Upper lobe of left lung (tissue), 6 donors: Measurements from ENCODE around the gene HS3ST1. TPM values are rescaled to one million over a fixed set of nuclear protein-coding genes. Genes with fewer than 3 reads are reported as not detected.

Source experiments
- ATAC-seq, 2 donors: fragments of 200-7000 bp; cut with Tn5 transposase; one replicate each; pipeline ENCODE4 v1.9.1; 2022; ENCODE audit warnings: mild to moderate bottlenecking in 2 of 2, moderate library complexity in 2 of 2; ENCODE audit not compliant: low FRiP score in 2 of 2
- DNase-seq, 2 donors: peaks; one replicate each; pipeline ENCODE4 v3.0.0-alpha.2; 2019 to 2020
- H3K27ac ChIP-seq, 4 donors: fragments of 200-600 bp; sonication (generic); one replicate each; pipeline ENCODE4 v1.5.1; 2016 to 2019
- H3K27me3 ChIP-seq, 4 donors: fragments of 200-600 bp; sonication (generic); one replicate each; pipeline ENCODE4 v1.5.1; 2017 to 2019
- H3K36me3 ChIP-seq, 4 donors: fragments of 200-600 bp; sonication (generic); one replicate each; pipeline ENCODE4 v1.5.1; 2016 to 2019
- H3K4me1 ChIP-seq, 4 donors: fragments of 200-600 bp; sonication (generic); one replicate each; pipeline ENCODE4 v1.5.1; 2018 to 2019
- H3K4me3 ChIP-seq, 4 donors: fragments of 200-600 bp; sonication (generic); one replicate each; pipeline ENCODE4 v1.5.1; 2017 to 2019; ENCODE audit warnings: mild to moderate bottlenecking in 2 of 4, moderate library complexity in 1 of 4
- H3K9me3 ChIP-seq, 4 donors: fragments of 200-600 bp; sonication (generic); one replicate each; pipeline ENCODE4 v1.5.1; 2018 to 2019
- EP300 ChIP-seq, 4 donors: sonication (generic); formaldehyde crosslinking; IDR thresholded peaks; one replicate each; pipeline ENCODE4 v1.5.1; 2017; ENCODE audit warnings: antibody characterized with exemption in 4 of 4, control low read depth in 2 of 4
- POLR2A ChIP-seq, 4 donors: fragments of 450-650 bp; IDR thresholded peaks; one replicate each; pipeline ENCODE4 v1.5.1; 2016 to 2017; ENCODE audit warnings: antibody characterized with exemption in 4 of 4, mild to moderate bottlenecking in 2 of 4
- POLR2AphosphoS5 ChIP-seq, 2 donors: sonication (generic); formaldehyde crosslinking; IDR thresholded peaks; one replicate each; pipeline ENCODE4 v1.5.1; 2017; ENCODE audit warnings: antibody characterized with exemption in 2 of 2
- WGBS, 2 donors: methylation state at CpG; one replicate each; pipeline ENCODE4 v1.1.5; 2017 to 2018; 5-methylcytosine and 5-hydroxymethylcytosine counted together
- total RNA-seq, 6 donors: library from RNA; depleted of rRNA in 4 of 6; stranded (reverse); fragments of >200 nt in 4 of 6; gene quantifications; one replicate each; pipeline versions ENCODE4 v1.1.0 to v1.2.1, GENCODE V29; 2016 to 2021
- TF ChIP-seq, protein P1 (sequence below), 6 experiments: fragments of 450-650 bp in 4 of 6; fragments of 200-600 bp in 2 of 6; sonication (generic) in 2 of 6; IDR thresholded peaks; one replicate each; pipeline ENCODE4 v1.5.1; 2016 to 2019; ENCODE audit warnings: antibody characterized with exemption in 6 of 6
- donor health status: DM: no; HTN: no; CAD: no; lungs with moderate emphysema.
- donor health status: DM: no; HTN: yes; CAD: no; lungs with severe emphysema.

Gene HS3ST1
- total RNA-seq, 6 donors from 2014 or later = 3.4 to 13.8 (median 7.2) TPM

DNA sequence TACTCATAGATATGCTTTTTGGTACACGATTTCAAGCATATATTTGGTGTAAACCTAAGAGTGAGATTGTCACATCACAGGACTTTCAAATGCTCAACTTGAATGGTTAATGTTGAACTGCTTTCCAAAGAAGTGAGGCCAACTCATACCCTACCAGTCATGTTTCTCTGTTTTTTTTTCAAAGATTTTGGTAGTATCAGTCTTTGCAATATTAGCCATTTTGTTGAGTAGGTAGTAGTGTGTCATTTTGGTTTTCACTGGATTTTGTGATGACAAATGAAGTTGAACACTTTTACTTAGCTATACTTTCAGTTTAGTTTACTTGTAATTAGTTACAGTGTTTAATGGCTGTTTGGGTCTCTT is 12.5 kb upstream of the HS3ST1 start:
- TF ChIP-seq, protein P1, sequence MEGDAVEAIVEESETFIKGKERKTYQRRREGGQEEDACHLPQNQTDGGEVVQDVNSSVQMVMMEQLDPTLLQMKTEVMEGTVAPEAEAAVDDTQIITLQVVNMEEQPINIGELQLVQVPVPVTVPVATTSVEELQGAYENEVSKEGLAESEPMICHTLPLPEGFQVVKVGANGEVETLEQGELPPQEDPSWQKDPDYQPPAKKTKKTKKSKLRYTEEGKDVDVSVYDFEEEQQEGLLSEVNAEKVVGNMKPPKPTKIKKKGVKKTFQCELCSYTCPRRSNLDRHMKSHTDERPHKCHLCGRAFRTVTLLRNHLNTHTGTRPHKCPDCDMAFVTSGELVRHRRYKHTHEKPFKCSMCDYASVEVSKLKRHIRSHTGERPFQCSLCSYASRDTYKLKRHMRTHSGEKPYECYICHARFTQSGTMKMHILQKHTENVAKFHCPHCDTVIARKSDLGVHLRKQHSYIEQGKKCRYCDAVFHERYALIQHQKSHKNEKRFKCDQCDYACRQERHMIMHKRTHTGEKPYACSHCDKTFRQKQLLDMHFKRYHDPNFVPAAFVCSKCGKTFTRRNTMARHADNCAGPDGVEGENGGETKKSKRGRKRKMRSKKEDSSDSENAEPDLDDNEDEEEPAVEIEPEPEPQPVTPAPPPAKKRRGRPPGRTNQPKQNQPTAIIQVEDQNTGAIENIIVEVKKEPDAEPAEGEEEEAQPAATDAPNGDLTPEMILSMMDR (IDR thresholded peaks at IDR 0.05) = no peak
- TF ChIP-seq EP300 (IDR thresholded peaks at IDR 0.05) (no peak), POLR2A (IDR thresholded peaks at IDR 0.05) (no peak), POLR2AphosphoS5 (IDR thresholded peaks at IDR 0.05) (no peak)
- Histone ChIP-seq H3K36me3 (no peaks in the 10 kb centered on the region), H3K4me1 (no peaks in the 10 kb centered on the region), H3K4me3 (no peak overlapping the region), H3K27me3 (no peaks in the 10 kb centered on the region), H3K9me3 (no peaks in the 10 kb centered on the region), H3K27ac (no peak overlapping the region)
- WGBS, 2 donors = 81 to 84% methylated on average over 1 of the region's 1 CpG
- no peak for DNase-seq
- no peak for ATAC-seq

DNA sequence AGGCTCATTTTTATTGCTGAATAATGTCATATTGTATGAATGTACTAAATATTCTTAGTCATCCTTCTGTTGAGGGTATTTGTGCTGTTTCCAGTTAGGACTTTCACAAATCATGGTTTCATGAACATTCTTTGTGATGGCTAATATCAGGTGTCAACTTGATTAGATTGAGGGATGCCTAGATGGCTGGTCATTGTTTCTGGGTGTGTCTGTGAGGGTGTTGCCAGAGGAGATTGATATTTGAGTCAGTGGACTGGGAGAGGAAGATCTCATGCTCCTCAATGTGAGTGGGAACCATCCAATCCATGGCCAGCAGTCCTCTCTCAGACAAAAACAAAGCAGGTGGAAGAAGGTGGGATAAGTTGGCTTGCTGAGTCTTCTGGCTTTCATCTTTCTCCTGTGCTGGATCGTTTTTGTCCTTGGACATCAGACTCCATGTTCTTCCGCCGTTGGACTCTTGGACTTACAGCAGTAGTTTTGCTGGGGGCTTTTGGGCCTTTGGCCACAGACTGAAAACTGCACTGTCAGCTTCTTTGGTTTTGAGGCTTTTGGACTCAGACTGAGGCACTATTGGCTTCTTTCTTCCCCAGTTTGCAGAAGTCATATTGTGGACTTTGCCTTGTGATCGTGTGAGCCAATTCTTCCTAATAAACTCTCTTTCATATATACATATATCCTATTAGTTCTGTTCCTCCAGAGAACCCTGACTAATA is 11.9 kb upstream of the HS3ST1 start:
- Histone ChIP-seq H3K27ac (peak overlapping the region in 1 of 4 donors; percentile 39), H3K4me3 (no peak overlapping the region), H3K27me3 (no peaks in the 10 kb centered on the region), H3K36me3 (no peaks in the 10 kb centered on the region), H3K9me3 (no peaks in the 10 kb centered on the region), H3K4me1 (no peaks in the 10 kb centered on the region)
- TF ChIP-seq, protein P1 (IDR thresholded peaks at IDR 0.05) = no peak
- no peak for TF ChIP-seq EP300 (IDR thresholded peaks at IDR 0.05)
- no peak for TF ChIP-seq POLR2AphosphoS5 (IDR thresholded peaks at IDR 0.05)
- no peak for TF ChIP-seq POLR2A (IDR thresholded peaks at IDR 0.05)
- WGBS, 2 donors = 84 to 93% methylated on average over 4 of the region's 4 CpGs
- DNase-seq (no peak), ATAC-seq (no peak)

DNA sequence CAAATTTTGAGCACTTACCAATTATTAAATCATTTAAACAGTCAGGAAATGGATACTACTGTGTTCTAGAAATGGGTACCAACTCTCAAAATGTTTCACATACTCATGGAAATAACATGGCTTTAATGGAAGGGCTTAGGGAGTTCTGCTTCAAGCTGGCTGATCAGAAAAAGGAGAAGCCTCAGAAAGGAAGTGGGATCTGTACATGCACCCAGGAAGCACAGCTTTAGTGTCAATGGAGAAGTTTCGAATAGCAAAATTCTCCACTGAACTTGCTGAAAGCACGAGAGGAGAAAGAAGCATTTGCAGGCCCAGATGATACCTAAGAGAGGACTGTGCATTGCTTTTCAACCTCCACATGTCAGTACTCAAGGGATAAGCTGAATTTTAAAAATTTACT is 11.1 kb upstream of the HS3ST1 start:
- no peaks in the 10 kb centered on the region for H3K4me1 ChIP-seq
- no peak overlapping the region for H3K27ac ChIP-seq
- H3K9me3 ChIP-seq = no peaks in the 10 kb centered on the region
- no peaks in the 10 kb centered on the region for H3K36me3 ChIP-seq
- TF ChIP-seq EP300 (IDR thresholded peaks at IDR 0.05) (no peak), POLR2A (IDR thresholded peaks at IDR 0.05) (no peak), POLR2AphosphoS5 (IDR thresholded peaks at IDR 0.05) (no peak)
- TF ChIP-seq, protein P1 (IDR thresholded peaks at IDR 0.05) = no peak
- 74 to 79% methylated on average over 2 of the region's 2 CpGs for WGBS, 2 donors
- H3K27me3 ChIP-seq = no peaks in the 10 kb centered on the region
- H3K4me3 ChIP-seq = no peak overlapping the region
- DNase-seq (no peak), ATAC-seq (peak in 1 of 2 donors; percentile 61)

DNA sequence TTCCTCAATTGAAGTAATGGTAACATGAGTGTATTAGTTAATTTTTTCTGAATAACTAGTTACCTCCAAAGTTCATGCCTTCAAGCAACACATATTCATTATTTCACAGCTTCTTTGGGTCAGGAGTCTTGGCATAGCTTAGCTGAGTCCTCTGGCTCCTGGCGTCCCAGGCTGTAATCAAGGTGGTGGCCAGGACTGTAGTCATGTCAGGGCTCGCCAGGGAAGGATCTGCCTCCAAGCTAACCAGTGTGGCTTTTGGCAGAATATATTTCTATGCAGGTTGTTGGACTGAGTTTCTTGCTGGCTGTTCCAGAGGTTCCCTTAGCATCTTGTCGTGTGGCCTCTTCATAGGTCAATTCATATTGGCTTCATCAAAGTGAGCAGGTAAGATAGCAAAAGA is 10.0 kb upstream of the HS3ST1 start:
- Histone ChIP-seq H3K36me3 (no peaks in the 10 kb centered on the region), H3K4me1 (no peaks in the 10 kb centered on the region), H3K27me3 (no peaks in the 10 kb centered on the region), H3K4me3 (no peak overlapping the region), H3K27ac (no peak overlapping the region), H3K9me3 (no peaks in the 10 kb centered on the region)
- whole genome bisulfite sequencing, 2 donors = 91 to 99% methylated on average over 3 of the region's 3 CpGs
- ATAC-seq (no peak), DNase-seq (no peak)
- TF ChIP-seq POLR2AphosphoS5 (IDR thresholded peaks at IDR 0.05) (no peak), EP300 (IDR thresholded peaks at IDR 0.05) (no peak), POLR2A (IDR thresholded peaks at IDR 0.05) (no peak)
- TF ChIP-seq, protein P1 (IDR thresholded peaks at IDR 0.05) = no peak

DNA sequence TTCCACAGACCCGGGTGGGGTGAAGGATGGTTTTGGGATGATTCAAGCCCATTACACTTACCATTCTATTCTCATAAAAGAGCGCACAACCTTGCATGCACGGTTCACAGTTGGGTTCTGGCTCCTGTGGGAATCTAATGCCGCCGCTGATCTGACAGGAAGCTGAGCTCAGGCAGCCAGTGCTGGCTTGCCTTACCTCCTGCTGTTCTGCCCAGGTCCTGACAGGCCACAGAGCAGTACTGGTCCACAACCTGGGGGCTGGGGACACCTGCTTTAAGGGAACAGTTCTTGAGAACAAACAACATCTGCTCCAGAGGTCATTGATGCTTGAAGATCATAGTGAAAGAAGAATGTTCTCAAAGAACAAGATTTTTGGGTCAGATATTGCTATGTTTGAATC is 8.0 kb upstream of the HS3ST1 start:
- ATAC-seq (no peak), DNase-seq (no peak)
- H3K36me3 ChIP-seq = no peaks in the 10 kb centered on the region
- H3K4me3 ChIP-seq = no peak overlapping the region
- H3K9me3 ChIP-seq = no peaks in the 10 kb centered on the region
- 92 to 96% methylated on average over 5 of the region's 5 CpGs for WGBS, 2 donors
- H3K27me3 ChIP-seq = no peaks in the 10 kb centered on the region
- no peaks in the 10 kb centered on the region for H3K4me1 ChIP-seq
- no peak overlapping the region for H3K27ac ChIP-seq
- TF ChIP-seq POLR2AphosphoS5 (IDR thresholded peaks at IDR 0.05) (no peak), POLR2A (IDR thresholded peaks at IDR 0.05) (no peak), EP300 (IDR thresholded peaks at IDR 0.05) (no peak)
- TF ChIP-seq, protein P1 (IDR thresholded peaks at IDR 0.05) = no peak
